ENCODE results near the gene MARCHF10.
"Not testable (repeated sequence)": the region's sequence is repeated elsewhere in the genome, so short reads cannot be mapped to it uniquely, and the experiment has no call there.

Gene MARCHF10

DNA sequence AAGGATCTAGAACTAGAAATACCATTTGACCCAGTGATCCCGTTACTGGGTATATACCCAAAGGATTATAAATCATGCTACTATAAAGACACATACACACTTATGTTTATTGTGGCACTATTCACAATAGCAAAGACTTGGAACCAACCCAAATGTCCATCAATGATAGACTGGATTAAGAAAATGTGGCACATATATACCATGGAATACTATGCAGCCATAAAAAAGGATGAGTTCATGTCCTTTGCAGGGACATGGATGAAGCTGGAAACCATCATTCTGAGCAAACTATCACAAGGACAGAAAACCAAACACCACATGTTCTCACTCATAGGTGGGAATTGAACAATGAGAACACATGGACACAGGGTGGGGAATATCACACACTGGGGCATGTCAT is 22.1 kb downstream of the MARCHF10 start:
- DNase-seq, result not testable (repeated sequence)

GRCh38 chr17:62782730-62783270 is 25.3 kb downstream of the MARCHF10 start:
- DNase-seq, result no peak

- DNase-seq, result no peak
Observed at GRCh38 chr17:62781831-62782251, 26.3 kb downstream of the MARCHF10 start.

DNA sequence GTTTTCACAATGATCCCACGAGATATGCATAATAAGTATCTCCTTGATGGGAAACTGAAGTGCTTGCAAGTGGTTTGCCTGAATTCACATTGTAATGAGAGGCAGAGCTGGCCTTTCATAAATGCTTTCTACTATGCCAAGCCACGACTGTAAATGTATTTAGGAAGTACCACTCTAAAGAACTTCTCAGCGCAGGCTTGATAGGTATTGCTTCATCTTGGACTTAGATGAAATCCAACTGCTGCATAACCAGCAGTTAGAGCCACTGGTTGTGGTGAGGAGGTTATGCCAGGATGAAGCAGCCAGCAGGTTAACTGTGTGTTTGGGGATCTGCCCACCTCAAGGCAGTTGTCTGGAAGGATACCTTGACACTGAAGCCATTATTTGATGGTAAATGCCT is 26.8 kb downstream of the MARCHF10 start:
- no peak for DNase-seq

DNA sequence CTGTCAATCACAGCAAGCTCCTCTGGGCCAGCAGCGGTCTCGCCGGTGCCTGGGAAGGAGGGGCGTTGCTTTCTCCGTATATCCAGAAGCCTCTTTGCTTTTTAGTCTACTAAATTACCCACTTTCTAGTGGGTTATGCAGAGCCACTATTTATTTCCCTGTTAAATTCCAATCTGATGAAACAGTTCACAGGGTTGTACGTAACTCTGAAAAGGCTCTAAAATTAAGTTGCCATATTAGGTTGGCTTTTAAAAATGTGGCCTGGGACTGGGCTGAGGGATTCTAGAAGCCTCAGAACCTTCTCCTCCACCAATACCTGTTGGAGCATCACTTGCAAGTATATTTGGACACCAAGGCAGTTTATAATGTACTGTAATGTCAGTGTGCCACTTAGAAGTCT is 27.2 kb downstream of the MARCHF10 start:
- no peak for DNase-seq

- DNase-seq, result no peak
Observed at GRCh38 chr17:62780269-62780668, 27.8 kb downstream of the MARCHF10 start.

DNA sequence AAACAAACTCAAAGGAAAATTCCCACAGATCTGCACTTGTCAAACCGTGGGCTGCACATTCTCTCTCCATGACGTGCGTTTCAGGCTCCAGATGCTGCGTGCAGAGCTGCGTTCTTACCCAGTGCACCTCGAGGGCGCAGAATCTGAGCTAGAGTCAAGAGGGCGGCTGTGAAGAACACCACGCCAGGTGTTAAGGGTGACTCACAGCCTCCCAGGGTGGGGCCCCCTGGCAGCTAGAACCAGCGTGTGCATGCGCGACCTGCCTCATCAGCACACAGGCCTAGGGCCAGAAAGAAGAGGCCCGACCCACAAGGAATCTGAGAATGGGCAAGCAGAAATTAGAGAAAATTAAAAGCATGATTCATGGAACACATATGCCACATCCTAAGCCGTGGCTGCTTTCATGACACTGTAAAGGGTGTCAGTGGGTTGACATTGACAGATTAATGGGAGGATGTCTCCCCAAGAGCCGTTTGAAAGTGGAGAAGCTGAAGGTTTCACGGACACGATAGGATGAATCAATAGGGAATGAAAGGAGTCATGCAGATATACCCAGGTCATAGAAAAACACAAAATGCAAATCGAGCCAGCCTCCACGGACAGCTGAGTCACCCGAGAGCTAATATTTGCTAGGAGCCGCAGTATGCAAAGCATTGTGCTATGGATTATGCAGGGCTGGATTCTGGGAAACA is 29.0 kb downstream of the MARCHF10 start:
- no peak for DNase-seq

DNA sequence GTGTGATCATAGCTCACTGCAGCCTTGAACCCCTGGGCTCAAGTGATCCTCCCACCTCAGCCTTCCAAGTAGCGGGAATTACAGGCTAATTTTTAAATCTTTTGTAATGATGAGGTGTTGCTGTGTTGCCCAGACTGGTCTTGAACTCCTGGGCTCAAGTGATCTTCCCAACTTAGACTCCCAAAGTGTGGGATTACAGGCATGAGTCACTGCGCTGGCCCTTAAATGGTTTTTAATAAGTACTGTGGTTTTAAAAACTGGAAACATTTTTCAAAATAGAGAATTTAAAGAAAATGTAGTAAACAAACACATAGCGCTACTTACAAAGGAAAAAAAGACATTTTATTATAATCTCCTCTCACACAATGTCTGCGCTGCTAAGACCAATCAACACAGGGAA is 32.2 kb downstream of the MARCHF10 start:
- no peak for DNase-seq

DNA sequence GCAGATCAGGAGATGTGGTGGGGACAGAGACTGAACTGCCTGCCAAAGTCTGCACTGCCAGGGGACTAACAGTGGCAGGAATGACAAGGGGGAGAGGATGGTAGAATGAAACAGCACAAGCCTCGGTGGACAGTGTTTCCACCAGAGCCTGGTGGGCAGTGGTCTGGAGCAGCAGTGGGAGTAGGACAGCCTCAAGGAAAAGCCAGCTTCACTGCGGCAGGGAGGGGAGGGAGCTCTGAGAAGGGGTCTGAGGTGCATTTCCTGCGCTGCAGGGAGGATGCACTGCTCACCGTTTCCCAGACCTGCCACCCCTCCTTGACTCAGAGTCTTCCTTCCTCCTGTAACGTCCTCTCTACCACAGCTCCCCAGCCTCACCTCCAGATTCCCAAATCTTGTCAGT is 33.8 kb downstream of the MARCHF10 start:
- DNase-seq, result no peak

GRCh38 chr17:62767997-62768396 is 40.1 kb downstream of the MARCHF10 start:
- no peak for DNase-seq

- no peak for DNase-seq
Observed at GRCh38 chr17:62765351-62765750, 42.8 kb downstream of the MARCHF10 start.

GRCh38 chr17:62763891-62764600 is 44.1 kb downstream of the MARCHF10 start:
- DNase-seq, result no peak

DNA sequence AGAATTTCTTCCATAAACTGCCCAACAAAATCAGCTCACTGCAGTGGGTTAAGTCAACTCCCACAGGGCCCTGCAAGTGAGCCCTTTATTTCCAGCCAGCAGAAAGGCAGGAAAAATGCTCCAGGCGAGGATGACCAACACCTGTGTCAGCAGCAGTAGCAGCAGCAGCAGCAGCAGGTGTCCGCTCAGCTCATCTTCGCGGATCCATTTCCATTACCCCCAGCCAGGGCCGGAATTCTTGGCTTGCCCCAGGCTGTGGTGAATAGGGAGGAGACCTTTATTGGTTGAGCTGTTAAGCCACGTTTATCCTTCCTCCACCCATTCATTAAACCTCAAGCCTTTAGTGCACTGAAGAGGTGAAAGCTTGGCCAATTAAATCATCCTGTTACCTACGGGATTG is 46.2 kb downstream of the MARCHF10 start:
- no peak for DNase-seq

GRCh38 chr17:62760945-62761267 is 47.2 kb downstream of the MARCHF10 start:
- DNase-seq, result no peak

- DNase-seq, result no peak
Observed at GRCh38 chr17:62760059-62760944, 47.8 kb downstream of the MARCHF10 start.

DNA sequence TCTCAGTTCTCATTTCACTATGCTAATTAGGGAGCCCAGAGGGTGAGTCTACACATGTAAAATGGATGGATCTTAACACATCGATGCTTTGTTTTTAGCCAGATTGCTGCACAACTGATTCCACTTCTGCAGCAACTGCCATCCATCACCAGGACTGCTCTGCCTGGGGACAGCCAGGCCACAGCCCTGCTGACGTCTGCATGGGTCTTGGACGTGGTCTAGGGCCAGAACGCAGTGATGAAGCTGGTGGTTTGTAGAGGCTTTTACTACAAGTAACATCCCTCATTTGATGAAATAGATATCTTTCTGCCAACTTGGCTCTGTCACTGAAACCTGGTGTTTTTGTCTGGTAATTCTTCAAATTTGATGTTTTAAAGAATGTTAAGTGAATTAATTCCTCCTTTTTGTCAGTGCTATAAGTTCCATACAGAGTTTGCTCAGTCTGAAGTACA is 50.6 kb downstream of the MARCHF10 start:
- DNase-seq, result no peak

DNA sequence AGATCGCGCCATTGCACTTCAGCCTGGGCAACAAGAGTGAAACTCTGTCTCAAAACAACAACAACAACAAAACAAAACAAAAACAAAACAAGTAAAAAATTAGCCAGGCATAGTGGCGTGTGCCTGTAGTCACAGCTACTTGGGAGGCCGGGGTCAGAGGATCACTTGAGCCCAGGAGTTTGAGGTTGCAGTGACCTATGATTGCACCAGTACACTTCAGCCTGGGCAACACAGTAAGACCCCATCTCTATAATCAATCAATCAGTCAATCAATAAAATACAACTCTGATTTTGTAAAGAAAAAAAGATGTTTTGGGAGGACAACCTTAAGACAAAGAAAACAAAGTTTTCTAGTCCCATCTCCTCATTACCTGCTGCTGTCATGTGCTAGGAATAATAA is 51.9 kb downstream of the MARCHF10 start:
- no peak for DNase-seq

DNA sequence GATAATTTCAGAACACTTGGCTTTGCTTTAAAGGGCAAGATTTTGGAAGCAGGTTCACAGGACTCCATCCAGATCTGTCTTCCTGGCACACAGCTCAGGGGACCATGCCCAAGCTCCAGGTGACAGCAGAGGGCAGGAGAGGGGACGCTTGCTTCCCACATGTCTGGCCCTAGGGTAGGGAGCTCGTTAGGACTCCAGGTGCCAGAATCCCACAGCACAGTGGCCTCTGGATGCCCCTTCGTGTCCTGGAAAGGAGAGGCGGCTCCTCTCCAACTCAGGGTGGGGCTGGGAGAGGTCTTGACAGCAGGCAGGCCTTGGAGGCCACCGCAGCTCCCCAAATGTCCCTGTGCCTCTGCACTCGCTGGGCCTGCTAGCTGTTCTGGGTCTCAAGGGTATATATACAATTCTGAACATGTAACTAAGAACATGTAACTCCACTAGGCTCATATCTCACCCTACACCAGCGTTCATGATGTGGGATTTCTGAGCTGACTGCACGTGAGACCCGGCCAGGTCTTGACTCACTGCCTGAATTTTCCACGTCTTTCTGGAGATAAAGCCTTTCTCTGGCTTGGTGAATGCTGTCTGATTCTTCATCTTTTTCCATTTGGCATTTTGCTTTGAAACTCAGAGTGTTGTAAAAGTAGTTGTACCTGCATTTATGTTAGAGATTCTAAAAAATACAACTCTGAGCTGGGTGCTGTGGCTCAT is 52.8 kb downstream of the MARCHF10 start:
- DNase-seq, result no peak

DNA sequence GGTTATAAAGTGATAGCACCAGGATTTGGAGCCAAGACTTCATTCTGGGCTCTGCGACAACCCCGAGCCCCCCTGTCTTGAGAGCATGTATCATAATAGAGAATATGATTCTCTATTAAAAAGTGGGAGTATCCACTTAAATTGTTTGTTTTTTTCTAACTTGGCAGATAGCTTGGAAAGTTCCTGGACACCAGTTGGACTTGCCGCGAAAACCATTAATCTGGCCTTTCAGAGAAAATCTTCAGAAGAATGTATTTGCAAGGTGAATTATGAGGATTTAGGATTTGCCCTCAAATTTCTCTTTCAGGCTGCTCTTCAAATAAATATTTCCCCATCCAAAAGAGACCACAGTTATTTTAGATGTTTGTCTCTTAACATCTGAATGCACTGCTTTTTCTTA is 53.5 kb downstream of the MARCHF10 start:
- no peak for DNase-seq

DNA sequence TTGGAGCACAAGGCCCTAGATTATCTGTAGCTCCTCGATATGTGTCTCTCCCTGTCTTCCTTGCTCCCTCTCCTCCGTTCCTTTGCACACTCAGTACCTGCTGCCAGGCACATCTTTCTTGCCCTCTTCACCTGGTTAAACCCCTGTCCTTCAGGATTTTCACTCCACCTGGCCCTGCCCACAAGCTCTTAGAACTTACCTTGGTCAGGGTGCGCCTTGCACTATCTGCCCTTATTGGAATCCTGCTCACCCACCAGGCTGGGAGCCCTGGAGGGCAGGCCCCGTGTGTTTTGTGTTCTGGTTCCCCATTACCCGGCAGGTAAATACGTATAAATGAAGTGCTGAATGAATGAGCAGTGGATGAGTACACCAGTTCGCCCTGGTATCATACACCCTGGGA is 54.6 kb downstream of the MARCHF10 start:
- no peak for DNase-seq

GRCh38 chr17:62751060-62751691 is 56.9 kb downstream of the MARCHF10 start:
- no peak for DNase-seq

- DNase-seq, result no peak
Observed at GRCh38 chr17:62750631-62751051, 57.5 kb downstream of the MARCHF10 start.

Data from activated CD4-positive, alpha-beta T cell treated with anti-CD3 and anti-CD28 coated beads, Interleukin-2, amount 50 U/mL, for 48 hours (primary cell).